Stimulated activated naive CD8-positive, alpha-beta T cell treated with anti-CD3 and anti-CD28 coated beads, Interleukin-15, Interleukin-2, amounts not matched to agents 100 U/mL and 50 U/mL, for 24 hours (primary cell): ENCODE data around the gene ZNF578.
"Not testable (repeated sequence)": the region's sequence is repeated elsewhere in the genome, so short reads cannot be mapped to it uniquely, and the experiment has no call there.

Source experiments
- ATAC-seq: fragments of 150-1000 bp; cut with Tn5 transposase; one replicate; pipeline ENCODE4 v1.10.0; 2021
- DNase-seq: peaks from one replicate; pipeline ENCODE4 v3.0.0; 2021

The ZNF578 gene

DNA sequence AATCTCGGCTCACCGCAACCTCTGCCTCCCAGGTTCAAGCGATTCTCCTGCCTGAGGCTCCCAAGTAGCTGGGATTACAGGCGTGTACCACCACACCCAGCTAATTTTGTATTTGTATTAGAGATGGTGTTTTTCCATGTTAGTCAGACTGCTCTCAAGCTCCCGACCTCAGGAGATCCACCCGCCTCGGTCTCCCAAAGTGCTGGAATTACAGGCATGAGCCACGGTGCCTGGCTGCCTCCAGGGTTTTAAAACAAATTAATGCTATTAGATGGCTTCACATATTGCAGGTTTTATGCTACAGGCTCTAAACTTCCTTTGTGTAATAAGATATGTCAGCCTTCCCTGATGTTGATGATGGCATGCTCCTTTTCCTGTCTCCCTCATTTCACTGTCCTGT lies 108.3 kb downstream of the ZNF578 start:
- ATAC-seq, DNase-seq: not testable (repeated sequence)
